Measurements from ENCODE around the gene RGS10. TPM values are rescaled to one million over a fixed set of nuclear protein-coding genes. Genes with fewer than 3 reads are reported as not detected.

RGS10 gene
- total RNA-seq, 1 experiment from 2014 or later: 22.6 TPM

DNA sequence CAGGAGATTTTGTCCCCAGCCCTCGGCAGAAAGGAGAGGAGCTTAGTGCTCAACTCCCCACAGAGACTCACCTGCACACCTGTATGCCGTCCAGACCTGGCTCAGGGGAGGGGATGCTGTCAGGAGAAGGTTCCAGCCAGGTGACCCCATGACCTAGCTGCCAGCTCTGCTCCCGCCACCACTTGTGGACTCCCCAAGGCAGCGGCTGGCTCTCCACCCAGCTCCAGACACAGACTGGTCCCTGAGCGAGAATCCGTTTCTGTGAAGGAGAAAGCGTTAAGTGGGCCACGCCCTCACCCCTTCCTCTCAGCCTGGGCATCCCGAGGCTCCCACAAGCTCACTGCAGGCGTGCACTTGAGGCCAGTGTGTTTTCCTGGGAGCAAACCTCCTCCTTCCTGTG lies 76.4 kb downstream of the RGS10 start:
- POLR2A ChIA-PET: no interaction called here
- CTCF ChIA-PET: interaction anchor here (1.2 to 1.3 kb wide), 2 partner anchors 21 to 24 kb away, joined by 4 to 5 read pairs; no protein-coding TSS in a partner anchor

GRCh38 chr10:119465085-119465484 lies 77.4 kb downstream of the RGS10 start:
- peaks cover 3% of the 10 kb centered on the region; the same call in 1 of the 2 replicates for H3K27me3 Mint-ChIP-seq (ENCODE audit: low read depth)
- H3K36me3 Mint-ChIP-seq: peaks cover 3% of the 10 kb centered on the region
- peaks cover 15% of the 10 kb centered on the region for H3K9me3 Mint-ChIP-seq
- no peak overlapping the region for H3K4me3 Mint-ChIP-seq
- DNase-seq (ENCODE audit: low spot score): no peak
- ChIA-PET CTCF (interaction anchor here (1.2 kb wide), 1 partner anchor 25 kb away, joined by 5 read pairs; no protein-coding TSS in a partner anchor), POLR2A (no interaction called here)
- no peak overlapping the region for H3K27ac Mint-ChIP-seq
- no peaks in the 10 kb centered on the region for H3K4me1 Mint-ChIP-seq
- no peak for ATAC-seq
- TF ChIP-seq PRDM15 (CRISPR knock-in tag; IDR thresholded peaks at IDR 0.05) (no peak), ZNF423 (CRISPR knock-in tag; IDR thresholded peaks at IDR 0.05) (no peak), ZNF396 (CRISPR knock-in tag; IDR thresholded peaks at IDR 0.05; ENCODE audit: borderline replicate concordance) (no peak), SMAD3 (CRISPR knock-in tag; IDR thresholded peaks at IDR 0.05; ENCODE audit: borderline replicate concordance) (no peak), CDX4 (CRISPR knock-in tag; IDR thresholded peaks at IDR 0.05; ENCODE audit: borderline replicate concordance) (no peak), PREB (CRISPR knock-in tag; IDR thresholded peaks at IDR 0.05; ENCODE audit: borderline replicate concordance) (no peak), ATF1 (CRISPR knock-in tag; IDR thresholded peaks at IDR 0.05) (no peak)
- TF ChIP-seq, protein P1, sequence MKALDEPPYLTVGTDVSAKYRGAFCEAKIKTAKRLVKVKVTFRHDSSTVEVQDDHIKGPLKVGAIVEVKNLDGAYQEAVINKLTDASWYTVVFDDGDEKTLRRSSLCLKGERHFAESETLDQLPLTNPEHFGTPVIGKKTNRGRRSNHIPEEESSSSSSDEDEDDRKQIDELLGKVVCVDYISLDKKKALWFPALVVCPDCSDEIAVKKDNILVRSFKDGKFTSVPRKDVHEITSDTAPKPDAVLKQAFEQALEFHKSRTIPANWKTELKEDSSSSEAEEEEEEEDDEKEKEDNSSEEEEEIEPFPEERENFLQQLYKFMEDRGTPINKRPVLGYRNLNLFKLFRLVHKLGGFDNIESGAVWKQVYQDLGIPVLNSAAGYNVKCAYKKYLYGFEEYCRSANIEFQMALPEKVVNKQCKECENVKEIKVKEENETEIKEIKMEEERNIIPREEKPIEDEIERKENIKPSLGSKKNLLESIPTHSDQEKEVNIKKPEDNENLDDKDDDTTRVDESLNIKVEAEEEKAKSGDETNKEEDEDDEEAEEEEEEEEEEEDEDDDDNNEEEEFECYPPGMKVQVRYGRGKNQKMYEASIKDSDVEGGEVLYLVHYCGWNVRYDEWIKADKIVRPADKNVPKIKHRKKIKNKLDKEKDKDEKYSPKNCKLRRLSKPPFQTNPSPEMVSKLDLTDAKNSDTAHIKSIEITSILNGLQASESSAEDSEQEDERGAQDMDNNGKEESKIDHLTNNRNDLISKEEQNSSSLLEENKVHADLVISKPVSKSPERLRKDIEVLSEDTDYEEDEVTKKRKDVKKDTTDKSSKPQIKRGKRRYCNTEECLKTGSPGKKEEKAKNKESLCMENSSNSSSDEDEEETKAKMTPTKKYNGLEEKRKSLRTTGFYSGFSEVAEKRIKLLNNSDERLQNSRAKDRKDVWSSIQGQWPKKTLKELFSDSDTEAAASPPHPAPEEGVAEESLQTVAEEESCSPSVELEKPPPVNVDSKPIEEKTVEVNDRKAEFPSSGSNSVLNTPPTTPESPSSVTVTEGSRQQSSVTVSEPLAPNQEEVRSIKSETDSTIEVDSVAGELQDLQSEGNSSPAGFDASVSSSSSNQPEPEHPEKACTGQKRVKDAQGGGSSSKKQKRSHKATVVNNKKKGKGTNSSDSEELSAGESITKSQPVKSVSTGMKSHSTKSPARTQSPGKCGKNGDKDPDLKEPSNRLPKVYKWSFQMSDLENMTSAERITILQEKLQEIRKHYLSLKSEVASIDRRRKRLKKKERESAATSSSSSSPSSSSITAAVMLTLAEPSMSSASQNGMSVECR (CRISPR knock-in tag; IDR thresholded peaks at IDR 0.05; ENCODE audit: borderline replicate concordance): no peak

More for the DNA sequence above, 76.4 kb downstream of the RGS10 start:
- Mint-ChIP-seq H3K36me3 (peaks cover 3% of the 10 kb centered on the region), H3K27ac (no peak overlapping the region), H3K4me1 (no peaks in the 10 kb centered on the region), H3K4me3 (no peak overlapping the region), H3K9me3 (peaks cover 15% of the 10 kb centered on the region), H3K27me3 (ENCODE audit: low read depth) (peaks cover 3% of the 10 kb centered on the region; the same call in 1 of the 2 replicates)
- DNase-seq (ENCODE audit: low spot score) (no peak), ATAC-seq (no peak)
- TF ChIP-seq ZNF396 (CRISPR knock-in tag; IDR thresholded peaks at IDR 0.05; ENCODE audit: borderline replicate concordance) (no peak), ERG (CRISPR knock-in tag; IDR thresholded peaks at IDR 0.05) (no peak), USF1 (CRISPR knock-in tag; IDR thresholded peaks at IDR 0.05) (no peak), NR1H2 (CRISPR knock-in tag; IDR thresholded peaks at IDR 0.05) (no peak), CREB1 (CRISPR knock-in tag; IDR thresholded peaks at IDR 0.05) (no peak), MAX (CRISPR knock-in tag; IDR thresholded peaks at IDR 0.05) (no peak), NR3C1 (CRISPR knock-in tag; conservative IDR thresholded peaks at IDR 0.05; ENCODE audit: low read depth) (no peak)
- TF ChIP-seq, protein P2, sequence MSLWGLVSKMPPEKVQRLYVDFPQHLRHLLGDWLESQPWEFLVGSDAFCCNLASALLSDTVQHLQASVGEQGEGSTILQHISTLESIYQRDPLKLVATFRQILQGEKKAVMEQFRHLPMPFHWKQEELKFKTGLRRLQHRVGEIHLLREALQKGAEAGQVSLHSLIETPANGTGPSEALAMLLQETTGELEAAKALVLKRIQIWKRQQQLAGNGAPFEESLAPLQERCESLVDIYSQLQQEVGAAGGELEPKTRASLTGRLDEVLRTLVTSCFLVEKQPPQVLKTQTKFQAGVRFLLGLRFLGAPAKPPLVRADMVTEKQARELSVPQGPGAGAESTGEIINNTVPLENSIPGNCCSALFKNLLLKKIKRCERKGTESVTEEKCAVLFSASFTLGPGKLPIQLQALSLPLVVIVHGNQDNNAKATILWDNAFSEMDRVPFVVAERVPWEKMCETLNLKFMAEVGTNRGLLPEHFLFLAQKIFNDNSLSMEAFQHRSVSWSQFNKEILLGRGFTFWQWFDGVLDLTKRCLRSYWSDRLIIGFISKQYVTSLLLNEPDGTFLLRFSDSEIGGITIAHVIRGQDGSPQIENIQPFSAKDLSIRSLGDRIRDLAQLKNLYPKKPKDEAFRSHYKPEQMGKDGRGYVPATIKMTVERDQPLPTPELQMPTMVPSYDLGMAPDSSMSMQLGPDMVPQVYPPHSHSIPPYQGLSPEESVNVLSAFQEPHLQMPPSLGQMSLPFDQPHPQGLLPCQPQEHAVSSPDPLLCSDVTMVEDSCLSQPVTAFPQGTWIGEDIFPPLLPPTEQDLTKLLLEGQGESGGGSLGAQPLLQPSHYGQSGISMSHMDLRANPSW (CRISPR knock-in tag; conservative IDR thresholded peaks at IDR 0.05; ENCODE audit: low read depth): no peak

Measured in WTC11 (cell line).